ENCODE data around the gene ORM1. TPM values are rescaled to one million over a fixed set of nuclear protein-coding genes. Genes with fewer than 3 reads are reported as not detected.

Gene ORM1
- total RNA-seq, 1 experiment from 2014 or later, result 4.4 TPM

GRCh38 chr9:114283551-114284111 is 39.3 kb upstream of the ORM1 start:
- Mint-ChIP-seq H3K9me3 (no peaks in the 10 kb centered on the region; a peak in 1 of 5 replicates), H3K27ac (peak overlapping the region in 1 of 3 experiments; percentile 8; a peak in 1 of 7 replicates), H3K4me1 (peaks cover 11 to 25% of the 10 kb centered on the region in 2 experiments), H3K4me3 (no peak overlapping the region), H3K27me3 (ENCODE audit: low read depth) (no peaks in the 10 kb centered on the region; the same call in 1 of the 2 replicates), H3K36me3 (ENCODE audit: insufficient read depth in 1 of 3, low read depth in 3 of 3) (peaks cover 0 to 4% (median 2%) of the 10 kb centered on the region in 3 experiments; a peak in 1 of 7 replicates)
- Histone ChIP-seq H3K18ac (ENCODE audit: insufficient read length, low read depth, low read length) (no peak overlapping the region), H3K27me3 (ENCODE audit: insufficient read depth, low read length) (no peaks in the 10 kb centered on the region), H3K9me3 (ENCODE audit: control insufficient read depth, low read depth, low read length) (no peaks in the 10 kb centered on the region), H2BK20ac (ENCODE audit: low read depth, low read length, poor library complexity, severe bottlenecking) (no peak overlapping the region), H2BK15ac (ENCODE audit: low read depth, low read length) (no peak overlapping the region), H3K9ac (ENCODE audit: extremely low read depth, insufficient read length, low read length) (no peak overlapping the region), H2BK12ac (ENCODE audit: insufficient read length, low read depth, low read length) (no peak overlapping the region), H3K79me1 (ENCODE audit: insufficient read depth, low read depth, low read length, poor library complexity, severe bottlenecking) (no peaks in the 10 kb centered on the region), H3K56ac (ENCODE audit: insufficient read length, low read depth, low read length) (no peak overlapping the region), H3K23ac (ENCODE audit: insufficient read length, low read depth, low read length) (no peak overlapping the region), H2BK120ac (ENCODE audit: low read depth, low read length, poor library complexity, severe bottlenecking) (no peak overlapping the region), H3K79me2 (ENCODE audit: insufficient read depth, low read length) (no peaks in the 10 kb centered on the region), H3K4me2 (ENCODE audit: insufficient read depth, insufficient read length, low read length) (no peak overlapping the region), H3K27ac (ENCODE audit: insufficient read length, low read depth, low read length) (no peak overlapping the region), H3T11ph (ENCODE audit: low read length) (no peak overlapping the region), H4K91ac (ENCODE audit: insufficient read length, low read depth, low read length) (no peak overlapping the region), H4K5ac (ENCODE audit: insufficient read length, low read depth, low read length) (no peak overlapping the region), H3K4me1 (ENCODE audit: insufficient read depth, low read length) (0 out of 2 replicates have a peak, but pooled peaks cover 3% of the 10 kb centered on the region), H4K20me1 (ENCODE audit: control insufficient read depth, insufficient read depth, insufficient read length) (no peaks in the 10 kb centered on the region), H3K14ac (ENCODE audit: insufficient read depth, low read length) (no peak overlapping the region), H3K4ac (ENCODE audit: low read depth, low read length) (no peak overlapping the region), H2AFZ (ENCODE audit: low read length) (no peak overlapping the region), H2BK5ac (ENCODE audit: insufficient read length, low read length) (no peak overlapping the region), H4K8ac (replicated peaks; ENCODE audit: insufficient read length, low read depth, low read length) (no peak overlapping the region), H3K23me2 (ENCODE audit: insufficient read length, low read depth, low read length, poor library complexity, severe bottlenecking) (no peaks in the 10 kb centered on the region), H2AK5ac (ENCODE audit: insufficient read length, low read length) (no peak overlapping the region)
- peak; percentile 17 for DNase-seq
- TF ChIP-seq CTCF (conservative IDR thresholded peaks at IDR 0.05), result no peak
- WGBS (ENCODE audit: extremely low coverage, insufficient read length, low lambda C conversion rate), result no CpG with 5 or more reads among the region's 14 CpGs
